HepG2 (cell line): ENCODE measurements around the gene CIBAR2. TPM values are rescaled to one million over a fixed set of nuclear protein-coding genes. Genes with fewer than 3 reads are reported as not detected.

Source experiments
- ATAC-seq: fragments of 200-7000 bp; cut with Tn5 transposase; 3 replicates; pipeline ENCODE4 v1.9.1; 2020; ENCODE audit warnings: mild to moderate bottlenecking, moderate library complexity
- BruUV-seq: library from RNA; stranded (reverse); fragments of 400-500 nt; replicated peaks from 2 replicates; lab custom pipeline; 2021; lab: Mats Ljungman, UMichigan
- CTCF ChIA-PET: fragments of 300-600 bp; formaldehyde crosslinking; extraction: SDS; loops from one replicate; lab custom pipeline; 2021; ENCODE audit warnings: low total read pairs, inconsistent platforms, low intra/inter-chr PET ratio; lab: Yijun Ruan, JAX
- POLR2A ChIA-PET: fragments of 350-600 bp; sonication (Branson Sonifier 250); formaldehyde crosslinking; loops from one replicate; lab custom pipeline; 2020; ENCODE audit warnings: antibody characterized with exemption, inconsistent platforms; lab: Yijun Ruan, JAX
- DNase-seq: peaks from one replicate; pipeline ENCODE4 v3.0.0-alpha.2; 2015; ENCODE audit warnings: low spot score
- FAIRE-seq: peaks from 3 replicates; lab custom pipeline; 2011; peaks lifted over from hg19 to GRCh38; lab: Jason Lieb, UNC
- H2AFZ ChIP-seq: one replicate; pipeline ENCODE4 v1.6.1; 2011; ENCODE audit warnings: low read length, inconsistent platforms
- H3K27ac ChIP-seq: fragments of 300-600 bp; 3 replicates; pipeline ENCODE4 v1.8.0; 2011; ENCODE audit warnings: mixed run types, mild to moderate bottlenecking, mixed read lengths, low read length, inconsistent platforms; ENCODE audit not compliant: insufficient read depth; ENCODE audit errors: extremely low read length
- H3K27me3 ChIP-seq, 2 experiments: fragments of 200-600 bp in 1 of 2; 2 replicates in 1 of 2; 3 replicates in 1 of 2; pipeline versions ENCODE4 v1.6.0 to v1.8.0; 2011; ENCODE audit warnings: low read length in 2 of 2, mild to moderate bottlenecking in 2 of 2, moderate library complexity in 2 of 2, inconsistent platforms in 1 of 2; ENCODE audit not compliant: insufficient read depth in 2 of 2, control insufficient read depth in 1 of 2
- H3K36me3 ChIP-seq, 2 experiments: fragments of 200-600 bp in 1 of 2; replicated peaks in 1 of 2; 2 replicates in 1 of 2; 3 replicates in 1 of 2; pipeline versions ENCODE4 v1.5.1 to v1.8.0; 2011; ENCODE audit warnings: low read length in 2 of 2, inconsistent platforms in 1 of 2; ENCODE audit not compliant: insufficient read depth in 2 of 2, control insufficient read depth in 1 of 2
- H3K4me1 ChIP-seq: 2 replicates; pipeline ENCODE4 v1.5.1; 2012; ENCODE audit warnings: low read length, inconsistent platforms; ENCODE audit not compliant: insufficient read depth
- H3K4me2 ChIP-seq: 2 replicates; pipeline ENCODE4 v1.6.0; 2011; ENCODE audit warnings: low read depth, low read length, inconsistent platforms
- H3K4me3 ChIP-seq, 3 experiments: fragments of 200-600 bp in 1 of 3; sonication (generic), shearing (Covaris generic) in 1 of 3; replicated peaks in 1 of 3; 2 replicates each; pipeline ENCODE4 v1.5.1; 2011 to 2016; ENCODE audit warnings: low read length in 3 of 3, inconsistent platforms in 2 of 3, low read depth in 2 of 3, mild to moderate bottlenecking in 2 of 3, control low read depth in 1 of 3, mixed read lengths in 1 of 3; ENCODE audit not compliant: insufficient read depth in 1 of 3
- H3K79me2 ChIP-seq: one replicate; pipeline ENCODE4 v1.6.1; 2011; ENCODE audit warnings: low read length, inconsistent platforms; ENCODE audit not compliant: insufficient read depth
- H3K9ac ChIP-seq: 2 replicates; pipeline ENCODE4 v1.6.0; 2011; ENCODE audit warnings: mild to moderate bottlenecking, low read depth, low read length, inconsistent platforms; ENCODE audit not compliant: insufficient read depth
- H3K9me3 ChIP-seq: 2 replicates; pipeline ENCODE4 v1.5.1; 2012; ENCODE audit warnings: mild to moderate bottlenecking, low read length
- H4K20me1 ChIP-seq: 2 replicates; pipeline ENCODE4 v1.6.0; 2011; ENCODE audit warnings: inconsistent platforms, mild to moderate bottlenecking, low read length, moderate library complexity; ENCODE audit not compliant: insufficient read depth
- ARNT2 ChIP-seq: sonication (generic); formaldehyde crosslinking; IDR thresholded peaks from 2 replicates; pipeline ENCODE4 v1.8.0; 2022; ENCODE audit warnings: mild to moderate bottlenecking, low read depth, missing genetic modification reagents, moderate library complexity
- CBFB ChIP-seq: sonication (generic); formaldehyde crosslinking; IDR thresholded peaks from 2 replicates; pipeline ENCODE4 v1.4.0; 2020; ENCODE audit warnings: missing genetic modification reagents
- HOXA5 ChIP-seq: sonication (generic); formaldehyde crosslinking; IDR thresholded peaks from 2 replicates; pipeline ENCODE4 v1.4.0; 2020; ENCODE audit warnings: missing genetic modification reagents
- JUND ChIP-seq: sonication (generic); formaldehyde crosslinking; IDR thresholded peaks from 2 replicates; pipeline ENCODE4 v1.8.0; 2022; ENCODE audit warnings: mild to moderate bottlenecking, missing genetic modification reagents
- SCMH1 ChIP-seq: sonication (generic); formaldehyde crosslinking; IDR thresholded peaks from 2 replicates; pipeline ENCODE4 v1.9.0; 2021; ENCODE audit warnings: missing genetic modification reagents, mild to moderate bottlenecking, borderline replicate concordance
- SP2 ChIP-seq: sonication (generic); formaldehyde crosslinking; IDR thresholded peaks from 2 replicates; pipeline ENCODE4 v1.5.1; 2020; ENCODE audit warnings: mild to moderate bottlenecking, missing genetic modification reagents
- TAF1 ChIP-seq: sonication (generic); formaldehyde crosslinking; IDR thresholded peaks from 2 replicates; pipeline ENCODE4 v1.4.0; 2020; ENCODE audit warnings: missing genetic modification reagents
- ZC3H4 ChIP-seq: sonication (generic); formaldehyde crosslinking; IDR thresholded peaks from 2 replicates; pipeline ENCODE4 v1.4.0; 2020; ENCODE audit warnings: missing genetic modification reagents, borderline replicate concordance
- ZNF205 ChIP-seq: IDR thresholded peaks from 2 replicates; pipeline ENCODE4 v1.6.1; 2018; ENCODE audit warnings: missing biosample characterization, missing genetic modification reagents
- ZNF30 ChIP-seq: sonication (generic); formaldehyde crosslinking; IDR thresholded peaks from 2 replicates; pipeline ENCODE4 v1.5.0; 2020; ENCODE audit warnings: mild to moderate bottlenecking, missing genetic modification reagents
- ZNF354B ChIP-seq: sonication (generic); formaldehyde crosslinking; IDR thresholded peaks from 2 replicates; pipeline ENCODE4 v1.8.0; 2022; ENCODE audit warnings: mild to moderate bottlenecking, missing genetic modification reagents
- ZNF737 ChIP-seq: sonication (generic); formaldehyde crosslinking; IDR thresholded peaks from 2 replicates; pipeline ENCODE4 v1.5.0; 2020; ENCODE audit warnings: missing genetic modification reagents, mild to moderate bottlenecking, borderline replicate concordance
- ZNF747 ChIP-seq: sonication (generic); formaldehyde crosslinking; IDR thresholded peaks from 2 replicates; pipeline ENCODE4 v1.8.1; 2023; ENCODE audit warnings: missing genetic modification reagents, mild to moderate bottlenecking, borderline replicate concordance
- ZSCAN31 ChIP-seq: sonication (generic); formaldehyde crosslinking; IDR thresholded peaks from 2 replicates; pipeline ENCODE4 v1.5.0; 2020; ENCODE audit warnings: low read depth, mild to moderate bottlenecking, missing genetic modification reagents
- WGBS: methylation state at CpG from one replicate; pipeline ENCODE4 v1.1.6; 2017; ENCODE audit warnings: low lambda C conversion rate; 5-methylcytosine and 5-hydroxymethylcytosine counted together
- in situ Hi-C: cut with HindIII; loops from 2 replicates; pipeline ENCODE4 v1.10.0; 2017; ENCODE audit warnings: low pct_unique_long_range_greater_than_20kb; ENCODE audit not compliant: extremely low pct_ligation_motif_present
- intact Hi-C: fragments of 100-400 bp; cut with micrococcal nuclease; formaldehyde crosslinking; loops from one replicate; pipeline ENCODE4 v1.10.0; 2022; ENCODE audit not compliant: unreplicated experiment
- polyA plus RNA-seq, 8 experiments: library from polyadenylated mRNA; depleted of rRNA in 3 of 8; stranded (reverse) in 7 of 8; unstranded in 1 of 8; fragments of >200 nt; fragmentation: Illumina TruSeq in 4 of 8; extraction: Trizol in 4 of 8; gene quantifications; 2 replicates each; pipeline versions ENCODE4 v1.2.1 to v1.2.3, GENCODE V29; 2011 to 2016; ENCODE audit warnings: low read depth in 4 of 8, missing spikeins in 1 of 8, mixed read lengths in 1 of 8; ENCODE audit not compliant: insufficient read depth in 1 of 8
- total RNA-seq, 5 experiments: library from RNA; depleted of rRNA; stranded (reverse); fragments of >200 nt; fragmentation: Illumina TruSeq; extraction: Trizol; gene quantifications; 2 replicates each; pipeline ENCODE4 v1.2.3, GENCODE V29; 2016; ENCODE audit warnings: low read depth in 1 of 5
- TF ChIP-seq, protein P1 (sequence below): sonication (generic); formaldehyde crosslinking; IDR thresholded peaks from 2 replicates; pipeline ENCODE4 v1.4.0; 2020; ENCODE audit warnings: mild to moderate bottlenecking, low read depth, missing genetic modification reagents
- TF ChIP-seq, protein P2 (sequence below): sonication (generic); formaldehyde crosslinking; IDR thresholded peaks from 2 replicates; pipeline ENCODE4 v1.4.0; 2020; ENCODE audit warnings: mild to moderate bottlenecking, missing genetic modification reagents
- TF ChIP-seq, protein P3 (sequence below): sonication (generic); formaldehyde crosslinking; IDR thresholded peaks from 2 replicates; pipeline ENCODE4 v1.5.0; 2020; ENCODE audit warnings: missing genetic modification reagents, mild to moderate bottlenecking, borderline replicate concordance

The CIBAR2 gene
- total and polyA plus RNA-seq, 2 of the 13 experiments (the other 11 are each of a cell fraction or from before 2014, with no cell fraction given): not detected

DNA sequence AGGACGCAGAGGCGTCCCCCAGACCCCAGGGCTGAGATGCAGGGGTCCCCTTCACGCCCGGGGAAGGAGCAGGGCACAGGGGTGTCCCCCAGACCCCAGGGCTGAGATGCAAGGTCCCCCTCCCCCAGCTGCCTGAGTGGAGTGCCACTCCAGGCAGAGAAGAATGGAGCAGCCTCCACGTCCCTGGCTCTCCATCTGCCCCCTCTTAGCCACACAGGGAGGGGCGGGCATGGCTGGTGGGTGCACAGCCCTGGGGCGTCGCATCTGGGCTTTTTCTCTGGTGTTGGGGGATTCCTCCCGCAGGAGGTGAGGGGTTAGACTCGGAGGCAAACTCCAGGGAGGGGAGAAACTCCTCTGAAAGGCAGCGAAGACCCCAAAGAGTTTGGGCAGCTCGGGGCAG is 17.5 kb downstream of the CIBAR2 start:
- FAIRE-seq (no peak), DNase-seq (no peak), ATAC-seq (no peak)
- H3K4me3 ChIP-seq: no peak overlapping the region
- no peak overlapping the region for H2AFZ ChIP-seq
- TF ChIP-seq ARNT2 (CRISPR knock-in tag) (no peak), HOXA5 (CRISPR knock-in tag) (no peak), SP2 (CRISPR knock-in tag) (no peak), ZNF205 (CRISPR knock-in tag) (no peak), JUND (CRISPR knock-in tag) (no peak), ZNF747 (CRISPR knock-in tag) (no peak), ZNF30 (CRISPR knock-in tag) (no peak), ZSCAN31 (CRISPR knock-in tag) (no peak), TAF1 (CRISPR knock-in tag) (no peak), ZNF354B (CRISPR knock-in tag) (no peak), CBFB (CRISPR knock-in tag) (no peak), SCMH1 (CRISPR knock-in tag) (no peak), ZNF737 (CRISPR knock-in tag) (no peak), ZC3H4 (no peak)
- TF ChIP-seq, protein P1, sequence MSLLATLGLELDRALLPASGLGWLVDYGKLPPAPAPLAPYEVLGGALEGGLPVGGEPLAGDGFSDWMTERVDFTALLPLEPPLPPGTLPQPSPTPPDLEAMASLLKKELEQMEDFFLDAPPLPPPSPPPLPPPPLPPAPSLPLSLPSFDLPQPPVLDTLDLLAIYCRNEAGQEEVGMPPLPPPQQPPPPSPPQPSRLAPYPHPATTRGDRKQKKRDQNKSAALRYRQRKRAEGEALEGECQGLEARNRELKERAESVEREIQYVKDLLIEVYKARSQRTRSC (CRISPR knock-in tag): no peak
- TF ChIP-seq, protein P2, sequence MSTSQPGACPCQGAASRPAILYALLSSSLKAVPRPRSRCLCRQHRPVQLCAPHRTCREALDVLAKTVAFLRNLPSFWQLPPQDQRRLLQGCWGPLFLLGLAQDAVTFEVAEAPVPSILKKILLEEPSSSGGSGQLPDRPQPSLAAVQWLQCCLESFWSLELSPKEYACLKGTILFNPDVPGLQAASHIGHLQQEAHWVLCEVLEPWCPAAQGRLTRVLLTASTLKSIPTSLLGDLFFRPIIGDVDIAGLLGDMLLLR (CRISPR knock-in tag): no peak
- TF ChIP-seq, protein P3, sequence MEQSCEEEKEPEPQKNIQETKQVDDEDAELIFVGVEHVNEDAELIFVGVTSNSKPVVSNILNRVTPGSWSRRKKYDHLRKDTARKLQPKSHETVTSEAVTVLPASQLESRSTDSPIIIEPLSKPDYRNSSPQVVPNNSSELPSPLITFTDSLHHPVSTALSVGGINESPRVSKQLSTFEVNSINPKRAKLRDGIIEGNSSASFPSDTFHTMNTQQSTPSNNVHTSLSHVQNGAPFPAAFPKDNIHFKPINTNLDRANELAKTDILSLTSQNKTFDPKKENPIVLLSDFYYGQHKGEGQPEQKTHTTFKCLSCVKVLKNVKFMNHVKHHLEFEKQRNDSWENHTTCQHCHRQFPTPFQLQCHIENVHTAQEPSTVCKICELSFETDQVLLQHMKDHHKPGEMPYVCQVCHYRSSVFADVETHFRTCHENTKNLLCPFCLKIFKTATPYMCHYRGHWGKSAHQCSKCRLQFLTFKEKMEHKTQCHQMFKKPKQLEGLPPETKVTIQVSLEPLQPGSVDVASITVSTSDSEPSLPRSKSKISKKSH (CRISPR knock-in tag): no peak
- WGBS: 0% methylated on average over 4 of the region's 12 CpGs
- in situ Hi-C loops (no loop called here), intact Hi-C loops (no loop called here)
- H3K4me1 ChIP-seq: no peaks in the 10 kb centered on the region; the same call in 1 of the 2 replicates
- CTCF ChIA-PET: no interaction called here
- no peak overlapping the region for H3K4me2 ChIP-seq
- BruUV-seq: no TSS peak
- POLR2A ChIA-PET: no interaction called here
- H3K9ac ChIP-seq: no peak overlapping the region
- no peak overlapping the region for H3K27ac ChIP-seq
- H3K79me2 ChIP-seq: no peaks in the 10 kb centered on the region
- H3K36me3 ChIP-seq: no peaks in the 10 kb centered on the region
- peaks cover 10 to 89% of the 10 kb centered on the region in 2 experiments; a peak in 4 of 5 replicates for H3K27me3 ChIP-seq
- H4K20me1 ChIP-seq: no peaks in the 10 kb centered on the region
- H3K9me3 ChIP-seq: no peaks in the 10 kb centered on the region
